IMR-90 (cell line): ENCODE data around the gene SH3RF3. TPM values are rescaled to one million over a fixed set of nuclear protein-coding genes. Genes with fewer than 3 reads are reported as not detected.

Source experiments
- ATAC-seq: fragments of 200-7000 bp; cut with Tn5 transposase; 2 replicates; pipeline ENCODE4 v1.9.1; 2020; ENCODE audit warnings: low read depth, mild to moderate bottlenecking, moderate library complexity
- BruUV-seq: library from RNA; stranded (reverse); fragments of 400-500 nt; replicated peaks from 2 replicates; lab custom pipeline; 2021; lab: Mats Ljungman, UMichigan
- CTCF ChIA-PET: fragments of 300-600 bp; formaldehyde crosslinking; extraction: SDS; loops from one replicate; lab custom pipeline; 2021; ENCODE audit warnings: antibody characterized with exemption; lab: Yijun Ruan, JAX
- POLR2A ChIA-PET: fragments of 300-600 bp; sonication (Branson Sonifier 250); formaldehyde crosslinking; loops from one replicate; lab custom pipeline; 2022; ENCODE audit warnings: antibody characterized with exemption; ENCODE audit not compliant: unreplicated experiment; lab: Charles Lee
- DNase-seq: peaks from one replicate; pipeline ENCODE4 v3.0.0; 2013
- H2AFZ ChIP-seq: replicated peaks from 2 replicates; pipeline ENCODE3; 2013; ENCODE audit warnings: low read length, mild to moderate bottlenecking; ENCODE audit not compliant: poor library complexity
- H2AK5ac ChIP-seq: 2 replicates; pipeline ENCODE4 v1.6.1; 2013; ENCODE audit warnings: low read depth, low read length, inconsistent platforms
- H2AK9ac ChIP-seq: replicated peaks from 2 replicates; pipeline ENCODE3; 2013; ENCODE audit warnings: mild to moderate bottlenecking, low read depth, low read length, moderate library complexity; ENCODE audit not compliant: poor library complexity
- H2BK120ac ChIP-seq: 2 replicates; pipeline ENCODE4 v1.6.1; 2013; ENCODE audit warnings: low read depth, low read length, inconsistent platforms
- H2BK15ac ChIP-seq: 3 replicates; pipeline ENCODE4 v1.6.1; 2013; ENCODE audit warnings: low read depth, low read length, inconsistent platforms
- H2BK20ac ChIP-seq: 2 replicates; pipeline ENCODE4 v1.6.1; 2013; ENCODE audit warnings: low read depth, mild to moderate bottlenecking, inconsistent platforms, low read length, moderate library complexity
- H2BK5ac ChIP-seq: 2 replicates; pipeline ENCODE4 v1.6.1; 2013; ENCODE audit warnings: mild to moderate bottlenecking, low read depth, low read length, inconsistent platforms; ENCODE audit not compliant: poor library complexity, severe bottlenecking
- H3K14ac ChIP-seq: replicated peaks from 2 replicates; pipeline ENCODE4 v1.6.1; 2013; ENCODE audit warnings: low read depth, low read length, inconsistent platforms
- H3K18ac ChIP-seq: 2 replicates; pipeline ENCODE4 v1.6.1; 2013; ENCODE audit warnings: low read depth, low read length, control low read depth
- H3K23ac ChIP-seq: 2 replicates; pipeline ENCODE4 v1.6.1; 2013; ENCODE audit warnings: low read depth, low read length, inconsistent platforms
- H3K27ac ChIP-seq: 2 replicates; pipeline ENCODE4 v1.5.1; 2013; ENCODE audit warnings: mild to moderate bottlenecking, control low read depth, low read length; ENCODE audit not compliant: insufficient read depth
- H3K27me3 ChIP-seq: 2 replicates; pipeline ENCODE4 v1.6.1; 2013; ENCODE audit warnings: low read length; ENCODE audit not compliant: control insufficient read depth, insufficient read depth
- H3K36me3 ChIP-seq: 2 replicates; pipeline ENCODE4 v1.6.1; 2013; ENCODE audit warnings: low read length, mixed read lengths; ENCODE audit not compliant: control insufficient read depth, insufficient read depth
- H3K4ac ChIP-seq: 2 replicates; pipeline ENCODE4 v1.6.1; 2013; ENCODE audit warnings: low read depth, low read length, inconsistent platforms
- H3K4me1 ChIP-seq: 2 replicates; pipeline ENCODE4 v1.6.1; 2013; ENCODE audit warnings: low read length, mixed read lengths; ENCODE audit not compliant: control insufficient read depth, insufficient read depth
- H3K4me2 ChIP-seq: 2 replicates; pipeline ENCODE4 v1.6.1; 2013; ENCODE audit warnings: low read depth, mild to moderate bottlenecking, control low read depth, low read length, moderate library complexity
- H3K4me3 ChIP-seq: 2 replicates; pipeline ENCODE4 v1.5.1; 2013; ENCODE audit warnings: low read depth, mild to moderate bottlenecking, control low read depth, low read length, moderate library complexity; ENCODE audit not compliant: insufficient read depth
- H3K56ac ChIP-seq: 2 replicates; pipeline ENCODE4 v1.6.1; 2013; ENCODE audit warnings: low read length, inconsistent platforms; ENCODE audit not compliant: insufficient read depth; ENCODE audit errors: extremely low read depth
- H3K79me1 ChIP-seq, 2 experiments: 2 replicates each; pipeline ENCODE4 v1.6.1; 2013; ENCODE audit warnings: low read length in 2 of 2, inconsistent platforms in 1 of 2, low read depth in 1 of 2
- H3K9ac ChIP-seq: 2 replicates; pipeline ENCODE4 v1.6.1; 2013; ENCODE audit warnings: low read depth, low read length, control low read depth
- H3K9me1 ChIP-seq: 2 replicates; pipeline ENCODE4 v1.6.1; 2013; ENCODE audit warnings: low read length, inconsistent platforms; ENCODE audit not compliant: insufficient read depth
- H3K9me3 ChIP-seq: 2 replicates; pipeline ENCODE4 v1.6.1; 2013; ENCODE audit warnings: low read length; ENCODE audit not compliant: control insufficient read depth, insufficient read depth
- H4K20me1 ChIP-seq: 2 replicates; pipeline ENCODE4 v1.6.1; 2013; ENCODE audit warnings: low read length, inconsistent platforms; ENCODE audit not compliant: insufficient read depth
- H4K5ac ChIP-seq: 2 replicates; pipeline ENCODE4 v1.6.1; 2013; ENCODE audit warnings: mild to moderate bottlenecking, low read depth, low read length, control low read depth
- H4K8ac ChIP-seq, 2 experiments: 2 replicates each; pipeline ENCODE4 v1.6.1; 2013; ENCODE audit warnings: low read depth in 2 of 2, low read length in 2 of 2, control low read depth in 1 of 2, inconsistent platforms in 1 of 2
- H4K91ac ChIP-seq: 2 replicates; pipeline ENCODE4 v1.6.1; 2013; ENCODE audit warnings: low read depth, low read length, inconsistent platforms; ENCODE audit not compliant: insufficient read depth
- MXI1 ChIP-seq: IDR thresholded peaks from 2 replicates; pipeline ENCODE4 v1.6.1; 2012; ENCODE audit warnings: low read depth, mild to moderate bottlenecking, low read length, moderate library complexity, borderline replicate concordance
- WGBS, 2 experiments: methylation state at CpG; one replicate each; pipeline versions ENCODE4 v1.1.5 to v1.1.7; 2013; ENCODE audit warnings: missing lambda C conversion rate in 2 of 2; ENCODE audit not compliant: insufficient read length in 1 of 2; ENCODE audit errors: extremely low coverage in 2 of 2; 5-methylcytosine and 5-hydroxymethylcytosine counted together
- dilution Hi-C: fragments of 300-500 bp; cut with HindIII; formaldehyde crosslinking; loops from one replicate; pipeline ENCODE4 v1.14.3; 2018; ENCODE audit warnings: low sequenced_read_pairs; ENCODE audit not compliant: unreplicated experiment
- in situ Hi-C: fragments of 300-500 bp; cut with MboI; formaldehyde crosslinking; loops from 3 replicates; pipeline ENCODE4 v1.14.3; 2019; ENCODE audit warnings: low sequenced_read_pairs, inconsistent platforms, mixed read lengths
- intact Hi-C: fragments of 100-400 bp; cut with micrococcal nuclease; formaldehyde crosslinking; loops from 2 replicates; pipeline ENCODE4 v1.10.0; 2022
- polyA plus RNA-seq, 3 experiments: library from polyadenylated mRNA; depleted of rRNA; stranded (reverse); fragments of >200 nt; gene quantifications; 2 replicates each; pipeline ENCODE4 v1.2.3, GENCODE V29; 2012; ENCODE audit warnings: low replicate concordance in 1 of 3
- total RNA-seq: library from RNA; depleted of rRNA; stranded (reverse); fragments of >200 nt; gene quantifications from 2 replicates; pipeline ENCODE4 v1.2.3, GENCODE V29; 2012

The SH3RF3 gene
- total and polyA plus RNA-seq, 2 of the 4 experiments (the other 2 are of a cell fraction): 3.4 to 5.3 TPM

DNA sequence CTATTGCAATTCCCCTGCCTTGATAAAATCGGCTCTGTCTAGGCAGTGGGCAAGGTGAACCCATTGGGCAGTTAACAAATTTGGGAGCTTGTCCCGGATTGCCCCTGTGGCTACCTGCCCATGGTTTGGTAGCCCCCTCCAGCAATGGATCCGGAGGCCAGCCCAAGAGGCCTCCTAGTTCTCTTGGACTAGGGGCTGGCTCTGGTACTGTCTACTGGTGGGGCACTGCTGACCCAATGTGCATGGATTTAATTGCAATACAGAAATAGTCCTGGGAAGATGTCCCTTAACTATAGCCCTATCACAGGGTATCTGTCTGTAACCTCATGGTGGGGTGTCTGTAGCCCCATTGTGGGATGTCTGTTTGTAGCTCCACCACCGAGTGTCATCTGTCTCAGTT lies 37.5 kb upstream of the SH3RF3 start:
- H3K9ac ChIP-seq: no peak overlapping the region
- no peak overlapping the region for H2BK5ac ChIP-seq
- ChIA-PET POLR2A (no interaction called here), CTCF (no interaction called here)
- no peak overlapping the region for H3K56ac ChIP-seq
- H3K27ac ChIP-seq: no peak overlapping the region
- H2AK9ac ChIP-seq: no peak overlapping the region
- H3K4me1 ChIP-seq: peaks cover 3% of the 10 kb centered on the region; the same call in 1 of the 2 replicates
- dilution Hi-C loops (no loop called here), in situ Hi-C loops (no loop called here), intact Hi-C loops (no loop called here)
- TF ChIP-seq MXI1: no peak
- no TSS peak for BruUV-seq
- H3K23ac ChIP-seq: no peak overlapping the region
- H2BK120ac ChIP-seq: no peak overlapping the region
- no peak overlapping the region for H3K14ac ChIP-seq
- no peak overlapping the region for H3K4me2 ChIP-seq
- H3K18ac ChIP-seq: no peak overlapping the region
- no peaks in the 10 kb centered on the region for H4K20me1 ChIP-seq
- peaks cover 12% of the 10 kb centered on the region for H3K9me3 ChIP-seq
- 25% methylated on average over 1 of the region's 4 CpGs; no CpG with 5 or more reads in 1 of the 2 experiments for WGBS, 2 experiments
- H3K79me1 ChIP-seq: no peaks in the 10 kb centered on the region
- H3K27me3 ChIP-seq: peaks cover 3% of the 10 kb centered on the region; the same call in 1 of the 2 replicates
- H3K4ac ChIP-seq: no peak overlapping the region
- H4K8ac ChIP-seq: no peak overlapping the region
- no peak overlapping the region for H2AK5ac ChIP-seq
- H3K36me3 ChIP-seq: no peaks in the 10 kb centered on the region
- DNase-seq: no peak
- no peak overlapping the region for H2AFZ ChIP-seq
- H2BK20ac ChIP-seq: no peak overlapping the region
- no peak overlapping the region for H4K5ac ChIP-seq
- no peak for ATAC-seq
- no peak overlapping the region for H4K91ac ChIP-seq
- no peaks in the 10 kb centered on the region for H3K9me1 ChIP-seq
- H3K4me3 ChIP-seq: no peak overlapping the region
- H2BK15ac ChIP-seq: no peak overlapping the region
